HG03159 (cell line): ENCODE data around the gene RBM39.
"Not testable (repeated sequence)": the region's sequence is repeated elsewhere in the genome, so short reads cannot be mapped to it uniquely, and the experiment has no call there.

Source experiments
- ATAC-seq: cut with Tn5 transposase; IDR thresholded peaks from one replicate; pipeline ENCODE4 v1.9.1; 2021; ENCODE audit warnings: mild to moderate bottlenecking, moderate library complexity; ENCODE audit not compliant: unreplicated experiment

RBM39 gene

GRCh38 chr20:35685368-35685767 lies 56.7 kb downstream of the RBM39 start:
- not testable (repeated sequence) for ATAC-seq

- ATAC-seq = no peak
These were observed 60.1 kb downstream of the RBM39 start for GRCh38 chr20:35681960-35682359.

GRCh38 chr20:35680452-35681183 lies 61.4 kb downstream of the RBM39 start:
- no peak for ATAC-seq

GRCh38 chr20:35674921-35675320 lies 67.1 kb downstream of the RBM39 start:
- no peak for ATAC-seq

- no peak for ATAC-seq
These were observed 68.2 kb downstream of the RBM39 start for GRCh38 chr20:35673884-35674283.

GRCh38 chr20:35669681-35670080 lies 72.4 kb downstream of the RBM39 start:
- ATAC-seq = no peak

GRCh38 chr20:35669221-35669620 lies 72.8 kb downstream of the RBM39 start:
- no peak for ATAC-seq

GRCh38 chr20:35665949-35666288 lies 76.1 kb downstream of the RBM39 start:
- no peak for ATAC-seq

GRCh38 chr20:35664466-35665206 lies 77.4 kb downstream of the RBM39 start, which contains the start of the genes CPNE1 and RBM12:
Gene CPNE1, minus strand, starts transcription at chr20:35664900. Its CDS starts 31,977 bp downstream, at chr20:35632923.
Gene RBM12, minus strand, starts transcription at chr20:35664900. Its CDS starts 9,578 bp downstream, at chr20:35655322.
- ATAC-seq = peak; percentile 78

GRCh38 chr20:35663516-35664465 lies 78.3 kb downstream of the RBM39 start:
- peak; percentile 35 for ATAC-seq

GRCh38 chr20:35662551-35662950 lies 79.5 kb downstream of the RBM39 start:
- no peak for ATAC-seq

- no peak for ATAC-seq
These were observed 80.2 kb downstream of the RBM39 start for GRCh38 chr20:35661908-35662307.

- no peak for ATAC-seq
These were observed 81.0 kb downstream of the RBM39 start for GRCh38 chr20:35661053-35661452.

GRCh38 chr20:35660122-35660937 lies 81.7 kb downstream of the RBM39 start:
- ATAC-seq = no peak

- ATAC-seq = no peak
These were observed 84.8 kb downstream of the RBM39 start for GRCh38 chr20:35657271-35657670.

- no peak for ATAC-seq
These were observed 87.6 kb downstream of the RBM39 start for GRCh38 chr20:35654415-35654814.

GRCh38 chr20:35653893-35654292 lies 88.2 kb downstream of the RBM39 start:
- ATAC-seq = no peak
